ENCODE results near the gene USE1.

The USE1 gene

GRCh38 chr19:17225053-17225452 is 9.9 kb downstream of the USE1 start:
- Histone ChIP-seq H3K27me3 (ENCODE audit: insufficient read depth, poor library complexity, severe bottlenecking) (no peaks in the 10 kb centered on the region), H3K4me3 (replicated peaks; ENCODE audit: insufficient read depth, low read length) (no peak overlapping the region), H3K27ac (replicated peaks) (no peak overlapping the region; the same call in 1 of the 2 replicates)
- no peak for TF ChIP-seq SPI1 (IDR thresholded peaks at IDR 0.05; ENCODE audit: borderline replicate concordance, low read depth)
- TF ChIP-seq GABPA (IDR thresholded peaks at IDR 0.05; ENCODE audit: low read depth), result no peak
- no peak for TF ChIP-seq CTCF (IDR thresholded peaks at IDR 0.05; ENCODE audit: insufficient read depth, low read length)
- TF ChIP-seq, protein P1, sequence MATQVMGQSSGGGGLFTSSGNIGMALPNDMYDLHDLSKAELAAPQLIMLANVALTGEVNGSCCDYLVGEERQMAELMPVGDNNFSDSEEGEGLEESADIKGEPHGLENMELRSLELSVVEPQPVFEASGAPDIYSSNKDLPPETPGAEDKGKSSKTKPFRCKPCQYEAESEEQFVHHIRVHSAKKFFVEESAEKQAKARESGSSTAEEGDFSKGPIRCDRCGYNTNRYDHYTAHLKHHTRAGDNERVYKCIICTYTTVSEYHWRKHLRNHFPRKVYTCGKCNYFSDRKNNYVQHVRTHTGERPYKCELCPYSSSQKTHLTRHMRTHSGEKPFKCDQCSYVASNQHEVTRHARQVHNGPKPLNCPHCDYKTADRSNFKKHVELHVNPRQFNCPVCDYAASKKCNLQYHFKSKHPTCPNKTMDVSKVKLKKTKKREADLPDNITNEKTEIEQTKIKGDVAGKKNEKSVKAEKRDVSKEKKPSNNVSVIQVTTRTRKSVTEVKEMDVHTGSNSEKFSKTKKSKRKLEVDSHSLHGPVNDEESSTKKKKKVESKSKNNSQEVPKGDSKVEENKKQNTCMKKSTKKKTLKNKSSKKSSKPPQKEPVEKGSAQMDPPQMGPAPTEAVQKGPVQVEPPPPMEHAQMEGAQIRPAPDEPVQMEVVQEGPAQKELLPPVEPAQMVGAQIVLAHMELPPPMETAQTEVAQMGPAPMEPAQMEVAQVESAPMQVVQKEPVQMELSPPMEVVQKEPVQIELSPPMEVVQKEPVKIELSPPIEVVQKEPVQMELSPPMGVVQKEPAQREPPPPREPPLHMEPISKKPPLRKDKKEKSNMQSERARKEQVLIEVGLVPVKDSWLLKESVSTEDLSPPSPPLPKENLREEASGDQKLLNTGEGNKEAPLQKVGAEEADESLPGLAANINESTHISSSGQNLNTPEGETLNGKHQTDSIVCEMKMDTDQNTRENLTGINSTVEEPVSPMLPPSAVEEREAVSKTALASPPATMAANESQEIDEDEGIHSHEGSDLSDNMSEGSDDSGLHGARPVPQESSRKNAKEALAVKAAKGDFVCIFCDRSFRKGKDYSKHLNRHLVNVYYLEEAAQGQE (IDR thresholded peaks at IDR 0.05; ENCODE audit: insufficient replicate concordance, low read depth), result no peak
- TF ChIP-seq POLR2AphosphoS5 (IDR thresholded peaks at IDR 0.05; ENCODE audit: low read depth), result no peak
- no peak for DNase-seq (ENCODE audit: low read depth in 1 of 2, low spot score in 1 of 2)

DNA sequence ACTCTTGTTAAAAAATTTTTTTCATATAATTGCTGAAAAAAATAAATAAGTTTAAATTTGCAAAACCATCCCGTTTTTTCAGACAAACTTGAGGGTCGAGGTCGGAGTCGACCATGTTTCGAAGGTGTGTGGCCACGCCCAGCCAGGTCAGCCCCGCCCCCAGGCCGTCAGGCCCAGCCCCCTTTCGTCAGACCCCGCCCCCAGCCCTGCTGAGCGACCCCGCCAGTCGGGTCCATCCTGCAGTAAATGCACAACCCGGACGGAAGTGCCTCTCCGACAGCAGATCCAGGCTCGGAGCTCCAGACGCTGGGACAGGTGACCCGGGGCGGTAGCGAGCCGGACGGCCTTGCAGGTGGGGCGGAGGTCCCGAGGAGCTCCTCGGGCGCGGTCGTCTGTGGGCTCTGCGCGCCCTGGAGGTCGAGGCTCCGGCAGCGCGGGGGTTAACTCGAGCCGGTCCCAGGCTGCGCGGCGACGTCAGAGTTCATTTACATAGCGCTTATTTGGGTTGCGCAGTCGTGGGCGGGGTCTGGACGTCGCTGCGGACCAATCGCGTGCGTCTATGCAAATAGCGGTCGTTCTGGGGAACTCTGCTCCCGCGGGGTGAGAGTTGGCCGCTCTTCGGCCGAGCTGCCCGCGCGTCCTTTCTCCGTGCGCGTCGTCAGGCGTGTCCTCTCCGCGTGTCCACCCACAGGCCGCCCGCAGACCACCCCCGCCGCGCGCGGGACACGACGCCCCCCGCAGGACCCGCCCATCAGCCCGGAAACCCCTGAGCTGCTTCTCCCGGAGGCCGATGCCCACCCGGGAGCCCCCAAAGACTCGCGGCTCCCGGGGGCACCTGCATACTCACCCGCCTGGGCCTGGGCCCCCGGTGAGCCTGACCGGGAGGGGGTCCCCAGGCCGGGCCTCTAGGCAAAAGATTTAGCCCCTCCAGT is 11.1 kb downstream of the USE1 start, which contains the start of gene OCEL1:
Gene OCEL1 (plus strand): TSS at position 225 of the 932 bp plus-strand sequence. CDS start 22 bp downstream, at position 247.
- Histone ChIP-seq H3K27me3 (ENCODE audit: insufficient read depth, poor library complexity, severe bottlenecking) (no peaks in the 10 kb centered on the region), H3K4me3 (replicated peaks; ENCODE audit: insufficient read depth, low read length) (peak within 1 kb of the TSS; percentile 71), H3K27ac (replicated peaks) (peak within 1 kb of the TSS; percentile 72)
- 0 out of 2 replicates have a peak, but pooled peaks have one; percentile 14 for TF ChIP-seq GABPA (IDR thresholded peaks at IDR 0.05; ENCODE audit: low read depth)
- TF ChIP-seq POLR2AphosphoS5 (IDR thresholded peaks at IDR 0.05; ENCODE audit: low read depth), result peak; percentile 66; the same call in 1 of the 2 replicates
- TF ChIP-seq CTCF (IDR thresholded peaks at IDR 0.05; ENCODE audit: insufficient read depth, low read length), result no peak
- TF ChIP-seq, protein P1 (IDR thresholded peaks at IDR 0.05; ENCODE audit: insufficient replicate concordance, low read depth), result no peak
- TF ChIP-seq SPI1 (IDR thresholded peaks at IDR 0.05; ENCODE audit: borderline replicate concordance, low read depth), result no peak
- peak; percentile 96 to 99 for DNase-seq (ENCODE audit: low read depth in 1 of 2, low spot score in 1 of 2)

GRCh38 chr19:17227798-17228367 is 12.7 kb downstream of the USE1 start:
- H3K27me3 ChIP-seq (ENCODE audit: insufficient read depth, poor library complexity, severe bottlenecking), result no peaks in the 10 kb centered on the region
- H3K27ac ChIP-seq (replicated peaks), result no peak overlapping the region
- H3K4me3 ChIP-seq (replicated peaks; ENCODE audit: insufficient read depth, low read length), result no peak overlapping the region

More at GRCh38 chr19:17227798-17228367, 12.7 kb downstream of the USE1 start:
- TF ChIP-seq CTCF (IDR thresholded peaks at IDR 0.05; ENCODE audit: insufficient read depth, low read length), result no peak
- TF ChIP-seq, protein P1 (IDR thresholded peaks at IDR 0.05; ENCODE audit: insufficient replicate concordance, low read depth), result no peak
- TF ChIP-seq GABPA (IDR thresholded peaks at IDR 0.05; ENCODE audit: low read depth), result no peak
- DNase-seq (ENCODE audit: low read depth in 1 of 2, low spot score in 1 of 2), result no peak
